WTC11 (cell line): ENCODE results near the gene CHDH. TPM values are rescaled to one million over a fixed set of nuclear protein-coding genes. Genes with fewer than 3 reads are reported as not detected.

Experiments
- ATAC-seq: fragments of 200-7000 bp; cut with Tn5 transposase; 2 replicates; pipeline ENCODE4 v1.10.0; 2021; ENCODE audit warnings: mild to moderate bottlenecking, moderate library complexity
- CTCF ChIA-PET: fragments of 300-600 bp; sonication (Branson Sonifier 250); formaldehyde crosslinking; loops from one replicate; lab custom pipeline; 2021; ENCODE audit warnings: antibody characterized with exemption; lab: Charles Lee
- POLR2A ChIA-PET: fragments of 350-600 bp; sonication (Branson Sonifier 250); formaldehyde crosslinking; loops from one replicate; lab custom pipeline; 2021; ENCODE audit warnings: antibody characterized with exemption; lab: Charles Lee
- DNase-seq: peaks from one replicate; pipeline ENCODE4 v3.0.0; 2021; ENCODE audit warnings: low spot score
- H3K27ac Mint-ChIP-seq: 2 replicates; pipeline ENCODE4 v1.8.0; 2021; ENCODE audit warnings: mixed read lengths
- H3K27me3 Mint-ChIP-seq: 2 replicates; pipeline ENCODE4 v1.8.0; 2021; ENCODE audit warnings: low read depth, mild to moderate bottlenecking, moderate library complexity, mixed read lengths
- H3K36me3 Mint-ChIP-seq: 2 replicates; pipeline ENCODE4 v1.8.0; 2021; ENCODE audit warnings: mixed read lengths
- H3K4me1 Mint-ChIP-seq: 2 replicates; pipeline ENCODE4 v1.8.0; 2022; ENCODE audit warnings: mixed read lengths
- H3K4me3 Mint-ChIP-seq: 2 replicates; pipeline ENCODE4 v1.8.0; 2021; ENCODE audit warnings: mild to moderate bottlenecking, moderate library complexity, mixed read lengths
- H3K9me3 Mint-ChIP-seq: 2 replicates; pipeline ENCODE4 v1.8.0; 2021; ENCODE audit warnings: mixed read lengths
- AFF4 ChIP-seq: sonication (generic); formaldehyde crosslinking; IDR thresholded peaks from 2 replicates; pipeline ENCODE4 v1.8.1; 2023; ENCODE audit warnings: mild to moderate bottlenecking, missing genetic modification reagents, borderline replicate concordance
- ATF6 ChIP-seq: sonication (generic); formaldehyde crosslinking; IDR thresholded peaks from 2 replicates; pipeline ENCODE4 v1.8.1; 2023; ENCODE audit warnings: mild to moderate bottlenecking, missing genetic modification reagents
- CREB1 ChIP-seq: sonication (generic); formaldehyde crosslinking; IDR thresholded peaks from 2 replicates; pipeline ENCODE4 v1.8.0; 2023; ENCODE audit warnings: mild to moderate bottlenecking, missing genetic modification reagents
- E2F1 ChIP-seq: sonication (generic); formaldehyde crosslinking; IDR thresholded peaks from 2 replicates; pipeline ENCODE4 v1.8.0; 2022; ENCODE audit warnings: mild to moderate bottlenecking, missing genetic modification reagents
- GABPB1 ChIP-seq: sonication (generic); formaldehyde crosslinking; IDR thresholded peaks from 2 replicates; pipeline ENCODE4 v1.8.1; 2023; ENCODE audit warnings: mild to moderate bottlenecking, missing genetic modification reagents
- IRF1 ChIP-seq: sonication (generic); formaldehyde crosslinking; IDR thresholded peaks from 2 replicates; pipeline ENCODE4 v1.8.0; 2023; ENCODE audit warnings: missing genetic modification reagents
- MLX ChIP-seq: sonication (generic); formaldehyde crosslinking; IDR thresholded peaks from 2 replicates; pipeline ENCODE4 v1.8.1; 2023; ENCODE audit warnings: mild to moderate bottlenecking, missing genetic modification reagents, moderate library complexity
- MYBL2 ChIP-seq: sonication (generic); formaldehyde crosslinking; IDR thresholded peaks from 2 replicates; pipeline ENCODE4 v1.8.1; 2023; ENCODE audit warnings: mild to moderate bottlenecking, moderate library complexity, missing genetic modification reagents
- NFATC4 ChIP-seq: fragments of 250-450 bp; sonication (Bioruptor Pico); IDR thresholded peaks from 2 replicates; pipeline ENCODE4 v1.9.0; 2021; ENCODE audit warnings: mild to moderate bottlenecking
- NR2C2 ChIP-seq: sonication (generic); formaldehyde crosslinking; IDR thresholded peaks from 2 replicates; pipeline ENCODE4 v1.8.0; 2022; ENCODE audit warnings: mild to moderate bottlenecking, missing genetic modification reagents
- TP53 ChIP-seq: sonication (generic); formaldehyde crosslinking; IDR thresholded peaks from 2 replicates; pipeline ENCODE4 v1.8.1; 2023; ENCODE audit warnings: mild to moderate bottlenecking, missing genetic modification reagents
- ZBTB43 ChIP-seq: sonication (generic); formaldehyde crosslinking; IDR thresholded peaks from 2 replicates; pipeline ENCODE4 v1.8.1; 2023; ENCODE audit warnings: mild to moderate bottlenecking, missing genetic modification reagents
- ZNF219 ChIP-seq: sonication (generic); formaldehyde crosslinking; IDR thresholded peaks from 2 replicates; pipeline ENCODE4 v1.8.0; 2023; ENCODE audit warnings: missing genetic modification reagents, mild to moderate bottlenecking, borderline replicate concordance
- ZNF425 ChIP-seq: fragments of 250-450 bp; sonication (Bioruptor Pico); conservative IDR thresholded peaks from 2 replicates; pipeline ENCODE4 v1.9.0; 2021; ENCODE audit warnings: mild to moderate bottlenecking
- ZNF532 ChIP-seq: fragments of 250-450 bp; sonication (Bioruptor Pico); IDR thresholded peaks from 2 replicates; pipeline ENCODE4 v1.9.0; 2021; ENCODE audit warnings: mild to moderate bottlenecking, borderline replicate concordance
- total RNA-seq: library from RNA; stranded (reverse); gene quantifications from 3 replicates; pipeline ENCODE4 v1.2.3, GENCODE V29; 2021

Gene CHDH
- total RNA-seq, 1 experiment from 2014 or later = 11.7 TPM

- no peak for TF ChIP-seq AFF4
- no peak for TF ChIP-seq ZNF532 (CRISPR knock-in tag)
Observed at GRCh38 chr3:53828581-53828980, 17.6 kb downstream of the CHDH start (continued).

GRCh38 chr3:53826048-53826447 is 20.2 kb downstream of the CHDH start:
- ChIA-PET CTCF (no interaction called here), POLR2A (no interaction called here)
- H3K4me3 Mint-ChIP-seq = no peak overlapping the region
- H3K4me1 Mint-ChIP-seq = peaks cover 9% of the 10 kb centered on the region
- TF ChIP-seq GABPB1 (CRISPR knock-in tag) (no peak), AFF4 (no peak), NFATC4 (CRISPR knock-in tag) (no peak), TP53 (CRISPR knock-in tag) (no peak), MLX (CRISPR knock-in tag) (no peak), MYBL2 (no peak), ZNF425 (no peak), CREB1 (CRISPR knock-in tag) (no peak), ZBTB43 (CRISPR knock-in tag) (no peak), E2F1 (no peak), ZNF219 (CRISPR knock-in tag) (no peak), IRF1 (no peak), ATF6 (CRISPR knock-in tag) (no peak), NR2C2 (no peak)
- no peaks in the 10 kb centered on the region for H3K9me3 Mint-ChIP-seq
- no peaks in the 10 kb centered on the region for H3K27me3 Mint-ChIP-seq
- ATAC-seq (no peak), DNase-seq (no peak)
- no peaks in the 10 kb centered on the region for H3K36me3 Mint-ChIP-seq
- no peak overlapping the region for H3K27ac Mint-ChIP-seq
